Measurements from ENCODE around the gene ZMYM4.

The ZMYM4 gene

GRCh38 chr1:35305383-35305782 is 36.9 kb downstream of the ZMYM4 start:
- Histone ChIP-seq H4K20me1 (ENCODE audit: insufficient read depth, low read length, poor library complexity, severe bottlenecking) (peaks cover 5% of the 10 kb centered on the region), H2AFZ (ENCODE audit: low read length) (no peak overlapping the region), H3K9ac (ENCODE audit: low read depth, low read length, poor library complexity, severe bottlenecking) (no peak overlapping the region), H3K9me2 (replicated peaks; ENCODE audit: low read depth, low read length) (no peaks in the 10 kb centered on the region), H3K27me3 (ENCODE audit: insufficient read depth, low read length, poor library complexity, severe bottlenecking) (no peaks in the 10 kb centered on the region), H3K4me1 (ENCODE audit: insufficient read depth, low read length, poor library complexity, severe bottlenecking) (no peaks in the 10 kb centered on the region), H3K36me3 (ENCODE audit: insufficient read depth, low read length) (peaks cover 18% of the 10 kb centered on the region; the same call in 1 of the 2 replicates), H3K9me3 (ENCODE audit: insufficient read depth, low read depth, low read length) (no peaks in the 10 kb centered on the region), H3K4me3 (ENCODE audit: low read length, poor library complexity, severe bottlenecking) (no peak overlapping the region), H3K4me2 (ENCODE audit: low read depth, low read length, poor library complexity, severe bottlenecking) (no peak overlapping the region), H3K79me2 (ENCODE audit: insufficient read depth, low read length) (peaks cover 34% of the 10 kb centered on the region), H3F3A (ENCODE audit: low read depth) (no peaks in the 10 kb centered on the region)
- TF ChIP-seq CTCF (conservative IDR thresholded peaks at IDR 0.05; ENCODE audit: low read length) (no peak), EZH2phosphoT487 (IDR thresholded peaks at IDR 0.05; ENCODE audit: borderline replicate concordance) (no peak)

- no peak overlapping the region for H2AFZ ChIP-seq (ENCODE audit: low read length)
Observed at GRCh38 chr1:35315649-35316048, 47.1 kb downstream of the ZMYM4 start.

GRCh38 chr1:35316264-35316663 is 47.8 kb downstream of the ZMYM4 start:
- Histone ChIP-seq H3K4me1 (ENCODE audit: insufficient read depth, low read length, poor library complexity, severe bottlenecking) (no peaks in the 10 kb centered on the region), H3K79me2 (ENCODE audit: insufficient read depth, low read length) (peaks cover 28% of the 10 kb centered on the region; the same call in 1 of the 2 replicates), H3K9me3 (ENCODE audit: insufficient read depth, low read depth, low read length) (no peaks in the 10 kb centered on the region), H3K36me3 (ENCODE audit: insufficient read depth, low read length) (peaks cover 6% of the 10 kb centered on the region; the same call in 1 of the 2 replicates), H3K9me2 (replicated peaks; ENCODE audit: low read depth, low read length) (no peaks in the 10 kb centered on the region), H3K4me2 (ENCODE audit: low read depth, low read length, poor library complexity, severe bottlenecking) (no peak overlapping the region), H2AFZ (ENCODE audit: low read length) (no peak overlapping the region), H3K4me3 (ENCODE audit: low read length, poor library complexity, severe bottlenecking) (no peak overlapping the region), H4K20me1 (ENCODE audit: insufficient read depth, low read length, poor library complexity, severe bottlenecking) (peaks cover 4% of the 10 kb centered on the region), H3F3A (ENCODE audit: low read depth) (no peaks in the 10 kb centered on the region), H3K9ac (ENCODE audit: low read depth, low read length, poor library complexity, severe bottlenecking) (no peak overlapping the region), H3K27me3 (ENCODE audit: insufficient read depth, low read length, poor library complexity, severe bottlenecking) (no peaks in the 10 kb centered on the region)
- TF ChIP-seq EZH2phosphoT487 (IDR thresholded peaks at IDR 0.05; ENCODE audit: borderline replicate concordance): no peak
- TF ChIP-seq CTCF (conservative IDR thresholded peaks at IDR 0.05; ENCODE audit: low read length): no peak

More at GRCh38 chr1:35315649-35316048, 47.1 kb downstream of the ZMYM4 start:
- peaks cover 12% of the 10 kb centered on the region; the same call in 1 of the 2 replicates for H3K36me3 ChIP-seq (ENCODE audit: insufficient read depth, low read length)
- H3K27me3 ChIP-seq (ENCODE audit: insufficient read depth, low read length, poor library complexity, severe bottlenecking): no peaks in the 10 kb centered on the region
- H4K20me1 ChIP-seq (ENCODE audit: insufficient read depth, low read length, poor library complexity, severe bottlenecking): no peaks in the 10 kb centered on the region
- H3K9me2 ChIP-seq (replicated peaks; ENCODE audit: low read depth, low read length): no peaks in the 10 kb centered on the region
- H3K9ac ChIP-seq (ENCODE audit: low read depth, low read length, poor library complexity, severe bottlenecking): no peak overlapping the region
- H3K4me3 ChIP-seq (ENCODE audit: low read length, poor library complexity, severe bottlenecking): no peak overlapping the region
- peaks cover 27% of the 10 kb centered on the region; the same call in 1 of the 2 replicates for H3K79me2 ChIP-seq (ENCODE audit: insufficient read depth, low read length)
- no peak overlapping the region for H3K4me2 ChIP-seq (ENCODE audit: low read depth, low read length, poor library complexity, severe bottlenecking)
- TF ChIP-seq EZH2phosphoT487 (IDR thresholded peaks at IDR 0.05; ENCODE audit: borderline replicate concordance) (no peak), CTCF (conservative IDR thresholded peaks at IDR 0.05; ENCODE audit: low read length) (no peak)
- H3F3A ChIP-seq (ENCODE audit: low read depth): no peaks in the 10 kb centered on the region
- H3K4me1 ChIP-seq (ENCODE audit: insufficient read depth, low read length, poor library complexity, severe bottlenecking): no peaks in the 10 kb centered on the region
- H3K9me3 ChIP-seq (ENCODE audit: insufficient read depth, low read depth, low read length): no peaks in the 10 kb centered on the region
